Right atrium auricular region (tissue), 2 donors: Measurements from ENCODE around the gene RAB40B. TPM values are rescaled to one million over a fixed set of nuclear protein-coding genes. Genes with fewer than 3 reads are reported as not detected.

Experiments used
- DNase-seq: peaks from one replicate; pipeline ENCODE4 v3.0.0-alpha.2; 2019; ENCODE audit warnings: low spot score
- H3K27ac ChIP-seq, 2 donors: fragments of 200-600 bp; sonication (generic); 1 replicate in 1 of 2; 2 replicates in 1 of 2; pipeline ENCODE4 v1.5.1; 2016 to 2019
- H3K27me3 ChIP-seq, 2 donors: fragments of 200-600 bp; sonication (generic); one replicate each; pipeline versions ENCODE4 v1.5.1 to v1.6.0; 2017 to 2019
- H3K36me3 ChIP-seq: fragments of 200-600 bp; sonication (generic); one replicate; pipeline ENCODE4 v1.5.1; 2016
- H3K4me1 ChIP-seq, 2 donors: fragments of 200-600 bp; sonication (generic); one replicate each; pipeline versions ENCODE4 v1.5.1 to v1.6.0; 2017 to 2019
- H3K4me3 ChIP-seq, 2 donors: fragments of 200-600 bp; sonication (generic); 1 replicate in 1 of 2; 2 replicates in 1 of 2; pipeline ENCODE4 v1.5.1; 2017 to 2019; ENCODE audit warnings: mild to moderate bottlenecking in 1 of 2, moderate library complexity in 1 of 2
- H3K9me3 ChIP-seq, 2 donors: fragments of 200-600 bp; sonication (generic); one replicate each; pipeline ENCODE4 v1.5.1; 2019
- total RNA-seq, 2 donors: library from RNA; depleted of rRNA; stranded (reverse); fragments of >200 nt; gene quantifications; one replicate each; pipeline ENCODE4 v1.1.0, GENCODE V29; 2016
- TF ChIP-seq, protein P1 (sequence below), 2 donors: fragments of 200-600 bp; sonication (generic); IDR thresholded peaks; one replicate each; pipeline ENCODE4 v1.5.1; 2019; ENCODE audit warnings: antibody characterized with exemption in 2 of 2

RAB40B gene
- total RNA-seq, 2 donors from 2014 or later: 10.2 to 20.8 TPM

DNA sequence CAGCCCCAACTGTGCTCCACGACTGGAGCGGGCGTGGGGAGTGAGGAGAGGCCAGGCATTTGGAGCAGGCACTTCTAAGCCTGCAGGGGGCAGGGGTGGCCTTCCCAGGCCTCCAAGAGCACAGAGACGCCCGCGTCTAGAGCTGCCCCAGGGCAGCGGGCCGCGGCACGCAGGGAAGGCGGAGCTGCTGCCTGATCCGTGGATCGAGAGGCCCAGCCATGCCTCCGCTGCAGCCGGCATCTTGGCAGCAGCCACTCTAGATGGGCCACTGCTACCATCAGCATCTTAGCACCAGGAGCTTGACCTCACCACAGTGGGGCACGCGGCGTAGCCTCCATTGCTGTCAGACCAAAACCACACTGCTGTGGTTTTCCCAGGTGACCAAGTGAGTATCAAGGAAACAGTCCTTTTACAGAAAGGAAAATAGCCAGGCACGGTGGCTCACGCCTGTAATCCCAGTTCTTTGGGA lies 29.8 kb downstream of the RAB40B start:
- H3K27me3 ChIP-seq: no peaks in the 10 kb centered on the region
- peak overlapping the region; percentile 76 to 90 for H3K27ac ChIP-seq
- H3K36me3 ChIP-seq: no peaks in the 10 kb centered on the region
- no peak for DNase-seq
- H3K4me3 ChIP-seq: no peak overlapping the region
- peaks cover 0 to 5% of the 10 kb centered on the region in 2 donors for H3K4me1 ChIP-seq
- TF ChIP-seq, protein P1, sequence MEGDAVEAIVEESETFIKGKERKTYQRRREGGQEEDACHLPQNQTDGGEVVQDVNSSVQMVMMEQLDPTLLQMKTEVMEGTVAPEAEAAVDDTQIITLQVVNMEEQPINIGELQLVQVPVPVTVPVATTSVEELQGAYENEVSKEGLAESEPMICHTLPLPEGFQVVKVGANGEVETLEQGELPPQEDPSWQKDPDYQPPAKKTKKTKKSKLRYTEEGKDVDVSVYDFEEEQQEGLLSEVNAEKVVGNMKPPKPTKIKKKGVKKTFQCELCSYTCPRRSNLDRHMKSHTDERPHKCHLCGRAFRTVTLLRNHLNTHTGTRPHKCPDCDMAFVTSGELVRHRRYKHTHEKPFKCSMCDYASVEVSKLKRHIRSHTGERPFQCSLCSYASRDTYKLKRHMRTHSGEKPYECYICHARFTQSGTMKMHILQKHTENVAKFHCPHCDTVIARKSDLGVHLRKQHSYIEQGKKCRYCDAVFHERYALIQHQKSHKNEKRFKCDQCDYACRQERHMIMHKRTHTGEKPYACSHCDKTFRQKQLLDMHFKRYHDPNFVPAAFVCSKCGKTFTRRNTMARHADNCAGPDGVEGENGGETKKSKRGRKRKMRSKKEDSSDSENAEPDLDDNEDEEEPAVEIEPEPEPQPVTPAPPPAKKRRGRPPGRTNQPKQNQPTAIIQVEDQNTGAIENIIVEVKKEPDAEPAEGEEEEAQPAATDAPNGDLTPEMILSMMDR (IDR thresholded peaks at IDR 0.05): peak; percentile 41 to 71
- no peaks in the 10 kb centered on the region for H3K9me3 ChIP-seq

- TF ChIP-seq, protein P1 (IDR thresholded peaks at IDR 0.05): no peak
- Histone ChIP-seq H3K9me3 (no peaks in the 10 kb centered on the region), H3K4me1 (peaks cover 0 to 5% of the 10 kb centered on the region in 2 donors), H3K27me3 (no peaks in the 10 kb centered on the region), H3K36me3 (no peaks in the 10 kb centered on the region), H3K4me3 (no peak overlapping the region), H3K27ac (peak overlapping the region; percentile 76 to 90)
- DNase-seq: no peak
Measured at GRCh38 chr17:82668024-82668630, 30.4 kb downstream of the RAB40B start.

GRCh38 chr17:82667668-82668000 lies 30.9 kb downstream of the RAB40B start:
- no peak for DNase-seq

GRCh38 chr17:82666931-82667667 lies 31.4 kb downstream of the RAB40B start:
- H3K9me3 ChIP-seq: no peaks in the 10 kb centered on the region
- peaks cover 0 to 5% of the 10 kb centered on the region in 2 donors for H3K4me1 ChIP-seq
- H3K4me3 ChIP-seq: no peak overlapping the region
- no peaks in the 10 kb centered on the region for H3K27me3 ChIP-seq
- no peak overlapping the region for H3K27ac ChIP-seq
- TF ChIP-seq, protein P1 (IDR thresholded peaks at IDR 0.05): no peak
- H3K36me3 ChIP-seq: no peaks in the 10 kb centered on the region
- no peak for DNase-seq

More at GRCh38 chr17:82667668-82668000, 30.9 kb downstream of the RAB40B start:
- TF ChIP-seq, protein P1 (IDR thresholded peaks at IDR 0.05): no peak
- Histone ChIP-seq H3K27ac (no peak overlapping the region), H3K9me3 (no peaks in the 10 kb centered on the region), H3K4me1 (peaks cover 0 to 5% of the 10 kb centered on the region in 2 donors), H3K36me3 (no peaks in the 10 kb centered on the region), H3K4me3 (no peak overlapping the region), H3K27me3 (no peaks in the 10 kb centered on the region)

DNA sequence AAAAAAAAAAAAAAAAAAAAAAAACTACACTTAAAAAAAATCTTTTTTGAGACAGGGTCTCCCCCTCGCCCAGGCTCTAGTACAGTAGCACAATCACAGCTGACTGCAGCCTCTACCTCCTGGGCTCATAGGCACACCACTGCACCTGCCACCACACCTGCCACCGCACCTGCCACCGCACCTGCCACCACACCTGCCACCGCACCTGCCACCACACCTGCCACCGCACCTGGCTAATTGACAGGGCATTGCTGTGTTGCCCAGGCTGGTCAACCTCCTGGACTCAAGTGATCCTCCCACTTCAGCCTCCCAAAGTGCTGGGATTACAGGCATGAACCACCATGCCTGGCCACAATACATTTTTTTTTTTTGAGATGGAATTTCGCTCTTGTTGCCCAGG lies 32.6 kb downstream of the RAB40B start:
- no peak overlapping the region for H3K4me3 ChIP-seq
- no peaks in the 10 kb centered on the region for H3K9me3 ChIP-seq
- peaks cover 0 to 5% of the 10 kb centered on the region in 2 donors for H3K4me1 ChIP-seq
- no peaks in the 10 kb centered on the region for H3K27me3 ChIP-seq
- DNase-seq: no peak
- TF ChIP-seq, protein P1 (IDR thresholded peaks at IDR 0.05): no peak
- H3K27ac ChIP-seq: no peak overlapping the region
- no peaks in the 10 kb centered on the region for H3K36me3 ChIP-seq
